TTC549 (cell line): ENCODE results near the gene PRXL2A.

Experiments
- FAIRE-seq: peaks from 2 replicates; lab custom pipeline; 2012; peaks lifted over from hg19 to GRCh38; lab: Jason Lieb, UNC

PRXL2A gene

DNA sequence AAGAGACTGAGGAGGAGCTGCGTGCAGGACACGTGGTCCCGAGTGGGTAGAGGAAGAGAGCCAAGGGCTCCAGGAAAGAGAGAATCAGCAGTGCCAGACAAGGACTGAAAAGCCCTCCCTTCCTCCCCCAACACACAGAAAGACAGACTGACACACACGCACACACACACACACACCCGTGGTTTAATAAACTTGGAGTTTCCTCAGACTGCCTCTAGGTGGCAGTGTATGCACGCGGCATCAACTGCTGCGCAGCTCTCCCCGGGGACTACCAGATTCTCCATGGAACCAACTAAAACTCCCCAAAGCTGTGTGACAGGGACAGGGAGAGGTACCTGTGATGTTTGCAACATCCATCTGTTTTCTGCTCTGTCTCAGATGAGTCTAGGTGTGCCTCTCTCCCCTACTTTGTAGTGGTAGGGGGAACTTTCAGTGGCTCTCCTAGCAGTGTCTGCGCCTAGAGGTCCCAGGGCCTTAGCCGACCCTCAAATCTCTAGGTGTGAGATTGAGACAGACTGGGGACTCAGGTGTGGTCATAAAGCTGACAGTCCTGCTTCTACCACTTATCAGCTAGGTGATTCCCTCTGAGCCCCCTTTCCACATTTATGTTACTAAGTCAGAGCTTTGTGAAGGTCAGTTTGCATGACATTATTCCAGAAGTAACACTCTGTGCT, 36.4 kb downstream of the PRXL2A start:
- FAIRE-seq: no peak

DNA sequence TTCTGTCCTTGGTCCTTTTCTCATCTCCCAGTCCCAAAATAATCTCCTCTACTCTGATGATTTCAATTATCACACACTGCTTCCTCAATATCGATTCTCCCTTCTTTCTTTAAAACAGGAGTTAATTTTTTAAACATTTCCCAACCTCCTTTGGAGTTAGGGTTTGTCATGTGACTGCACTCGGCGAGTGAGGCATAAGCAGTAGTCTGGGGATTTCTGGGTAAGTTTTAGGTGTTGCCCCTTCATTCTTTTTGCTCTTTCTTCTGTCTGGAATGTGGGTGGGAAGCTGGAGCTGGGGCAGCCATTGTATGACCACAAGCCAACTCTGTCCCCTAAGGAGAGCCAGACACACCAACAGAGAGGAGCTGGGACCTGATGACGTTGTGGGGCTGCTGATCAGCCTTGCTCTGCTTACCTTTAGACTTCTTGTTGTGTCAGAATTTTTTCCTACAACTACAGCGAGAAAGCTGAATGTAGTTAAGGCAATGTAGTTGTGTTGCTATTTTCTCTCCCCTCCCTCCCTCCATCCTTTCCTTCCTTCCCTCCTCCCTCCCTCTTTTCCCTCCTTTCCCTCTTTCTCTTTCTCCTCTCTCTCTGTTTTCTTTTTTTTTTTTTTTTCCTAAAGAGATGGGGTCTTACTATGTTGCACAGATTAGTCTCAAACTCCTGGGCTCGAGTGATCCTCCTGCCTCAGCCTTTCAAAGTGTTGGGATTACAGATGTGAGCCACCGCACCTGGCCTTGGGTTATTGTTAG, 39.3 kb downstream of the PRXL2A start:
- FAIRE-seq: no peak

DNA sequence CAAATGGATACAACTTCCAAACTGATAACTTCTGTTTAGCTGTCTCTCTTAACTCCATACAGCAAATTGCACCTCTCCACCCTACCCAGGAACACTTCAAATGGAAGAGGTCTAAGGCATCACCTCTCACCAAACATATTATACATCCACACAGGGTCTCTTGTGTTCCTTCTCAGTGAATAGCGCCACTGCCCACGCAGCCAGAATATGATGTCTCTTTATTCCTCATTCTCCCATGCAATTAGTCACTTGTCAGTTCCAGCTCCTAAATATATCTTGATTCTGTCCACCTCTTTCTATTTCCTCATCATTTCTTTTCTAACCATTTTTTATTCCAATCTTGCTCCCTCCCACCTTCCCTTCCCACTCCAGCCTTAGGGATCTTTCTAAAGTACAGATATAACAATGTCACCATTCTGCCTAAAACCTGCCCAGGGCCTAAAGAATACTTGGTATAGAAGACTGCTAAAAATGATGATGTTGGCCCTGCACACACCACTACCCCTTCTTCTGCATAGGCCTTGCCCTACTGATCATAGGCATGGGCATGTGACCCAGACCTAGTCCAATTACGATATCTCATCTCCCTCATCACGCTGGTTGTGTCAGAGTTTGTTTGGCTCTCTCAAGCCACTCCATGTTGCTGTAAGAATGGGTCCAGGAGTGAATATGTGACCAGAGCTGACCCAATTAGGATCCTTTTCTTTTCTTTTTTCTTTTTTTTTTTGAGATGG, 40.0 kb downstream of the PRXL2A start:
- FAIRE-seq: no peak

DNA sequence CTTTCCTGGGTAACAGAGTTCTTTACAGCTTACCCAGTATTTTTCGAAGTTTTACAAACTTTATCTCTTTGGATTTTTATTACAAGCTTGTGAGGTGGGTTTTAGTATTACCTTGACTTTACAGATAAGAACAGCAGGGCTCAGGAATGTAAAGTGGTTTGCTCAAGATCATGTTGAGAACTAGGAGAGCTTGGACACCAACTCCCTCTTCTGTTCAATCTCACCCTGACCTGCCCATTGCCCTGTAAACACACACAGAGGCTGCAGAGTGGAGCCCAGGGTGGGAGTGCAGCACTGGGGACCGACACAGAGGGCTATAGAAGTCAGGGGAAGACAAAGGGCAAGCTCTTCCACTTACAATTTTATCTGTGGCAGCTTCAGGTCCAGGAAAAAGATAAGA, 41.2 kb downstream of the PRXL2A start:
- FAIRE-seq: no peak

DNA sequence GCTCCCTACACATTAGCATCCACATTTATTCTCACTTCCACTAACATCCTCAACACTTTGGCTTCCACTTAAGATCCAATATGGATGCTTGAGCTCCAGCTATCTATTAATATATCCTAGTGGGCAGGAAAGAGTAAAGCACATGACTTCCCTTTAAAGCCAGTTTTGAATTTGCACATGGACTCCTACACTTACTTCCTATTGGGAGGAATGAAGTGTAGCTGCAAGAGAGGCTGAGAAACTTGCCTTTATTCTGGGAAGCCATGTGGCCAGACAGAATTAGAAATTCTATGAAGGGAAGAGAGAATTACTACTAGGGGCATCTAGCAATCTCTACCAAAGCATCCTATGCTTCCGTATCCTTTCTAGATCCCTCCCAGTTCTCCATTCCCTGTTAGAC, 42.8 kb downstream of the PRXL2A start:
- no peak for FAIRE-seq

DNA sequence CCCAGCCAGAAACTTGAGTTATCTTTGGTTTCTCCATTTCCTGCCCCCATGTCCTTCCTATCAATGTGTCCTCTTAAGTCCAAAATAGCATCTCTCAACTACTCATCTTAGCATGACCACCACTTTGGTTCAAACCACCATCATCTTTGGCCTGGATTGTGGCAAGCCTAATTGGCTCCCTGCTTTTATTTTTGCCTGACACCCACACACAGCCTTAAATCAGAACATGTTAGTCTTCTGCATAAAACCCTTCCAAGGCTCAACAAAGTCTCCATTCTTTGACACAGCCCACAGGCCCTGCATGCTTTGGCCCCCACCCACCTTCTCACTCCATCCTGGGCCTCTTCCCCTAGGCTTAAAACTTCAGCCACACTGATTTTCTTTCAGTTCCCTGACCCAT, 43.7 kb downstream of the PRXL2A start:
- no peak for FAIRE-seq

DNA sequence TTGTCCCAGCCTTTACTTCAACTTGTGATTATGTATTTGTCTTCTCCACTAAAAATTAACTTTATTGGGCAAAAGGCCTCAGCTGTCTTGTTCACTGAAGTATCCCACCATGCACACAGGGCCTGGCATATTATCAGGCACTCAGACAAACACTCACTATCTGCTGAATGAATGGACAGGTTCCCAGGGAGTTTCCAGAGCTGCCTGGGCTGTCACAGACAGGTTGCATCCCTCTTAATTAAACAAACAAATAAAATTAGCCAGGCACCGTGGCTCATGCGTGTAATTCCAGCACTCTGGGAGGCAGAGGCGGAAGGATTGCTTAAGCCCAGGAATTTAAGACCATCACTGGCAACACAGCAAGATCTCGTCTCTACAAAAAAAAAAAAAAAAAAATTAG, 44.3 kb downstream of the PRXL2A start:
- FAIRE-seq: no peak

DNA sequence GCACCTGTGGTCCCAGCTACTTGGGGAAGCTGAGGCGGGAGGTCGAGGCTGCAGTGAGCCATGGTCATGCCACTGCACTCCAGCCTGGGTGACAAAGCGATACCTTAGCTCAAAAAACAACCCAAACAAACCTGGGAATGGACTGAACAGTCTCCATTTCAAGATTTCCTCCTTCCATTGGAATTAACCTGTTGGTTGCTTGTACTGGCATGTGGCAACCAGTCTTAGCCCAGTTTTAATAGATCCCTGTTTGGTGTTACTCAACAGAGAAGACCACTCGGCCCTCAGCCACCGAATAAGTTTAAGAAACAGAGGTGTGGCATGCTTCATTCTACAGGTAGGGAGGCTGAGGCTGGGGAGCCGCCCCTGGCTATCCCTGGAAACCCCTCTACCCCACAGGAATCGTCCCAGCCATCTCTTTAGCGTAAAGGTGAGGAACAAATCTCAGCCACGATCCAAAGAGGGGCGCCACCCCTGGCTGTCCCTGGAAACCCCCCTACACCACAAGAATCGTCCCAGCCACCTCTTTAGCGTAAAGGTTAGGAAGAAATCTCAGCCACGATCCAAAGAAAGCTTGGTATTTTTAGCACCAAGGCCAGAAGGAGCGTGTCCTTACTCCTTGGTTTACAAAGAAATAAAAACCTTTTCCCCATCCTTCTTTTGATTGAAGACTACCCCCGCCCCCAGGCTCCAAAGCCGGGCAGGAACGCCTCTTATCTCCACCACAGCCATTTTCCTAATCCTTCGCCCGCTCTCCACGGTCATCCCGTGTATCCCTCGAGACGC, 44.9 kb downstream of the PRXL2A start:
- no peak for FAIRE-seq

DNA sequence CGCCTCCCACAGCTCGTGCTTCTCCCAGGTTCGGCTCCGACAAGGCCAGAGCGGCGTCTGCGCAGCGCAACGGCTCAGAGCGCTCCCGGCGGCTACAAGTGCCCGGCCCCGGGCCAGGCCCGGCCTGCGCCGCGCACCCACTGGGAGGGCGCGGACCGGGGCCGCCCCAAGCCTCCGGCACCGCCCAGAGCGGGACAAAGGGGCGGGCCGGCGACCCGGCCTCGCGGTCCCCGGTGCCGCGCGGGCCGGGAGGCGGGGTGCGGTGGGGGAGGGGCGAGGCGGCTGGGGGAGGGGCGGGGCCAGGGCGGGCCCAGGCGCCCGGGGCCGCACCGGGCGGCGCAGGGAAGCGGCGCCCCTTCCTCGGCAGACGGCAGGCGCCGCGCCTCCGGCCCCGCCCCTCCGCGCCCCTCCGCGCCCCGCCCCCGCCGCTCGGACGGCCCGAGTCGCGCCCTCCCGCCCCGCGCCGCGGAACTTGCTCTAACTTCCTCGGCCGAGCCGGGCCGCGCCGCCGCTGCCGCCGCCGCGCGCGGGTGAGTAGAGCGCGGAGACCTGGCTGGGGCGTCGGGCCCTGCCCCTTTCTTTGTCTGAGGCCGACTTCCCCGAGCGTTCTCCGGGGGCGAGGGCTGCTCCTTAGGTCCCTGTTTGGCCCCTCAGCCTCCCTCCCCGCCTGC, 45.6 kb downstream of the PRXL2A start, which contains the start of gene TSPAN14:
Gene TSPAN14 (plus strand): TSS at position 469 of the 671 bp plus-strand sequence. CDS start 34,924 bp downstream, outside the sequence.
- FAIRE-seq: no peak

DNA sequence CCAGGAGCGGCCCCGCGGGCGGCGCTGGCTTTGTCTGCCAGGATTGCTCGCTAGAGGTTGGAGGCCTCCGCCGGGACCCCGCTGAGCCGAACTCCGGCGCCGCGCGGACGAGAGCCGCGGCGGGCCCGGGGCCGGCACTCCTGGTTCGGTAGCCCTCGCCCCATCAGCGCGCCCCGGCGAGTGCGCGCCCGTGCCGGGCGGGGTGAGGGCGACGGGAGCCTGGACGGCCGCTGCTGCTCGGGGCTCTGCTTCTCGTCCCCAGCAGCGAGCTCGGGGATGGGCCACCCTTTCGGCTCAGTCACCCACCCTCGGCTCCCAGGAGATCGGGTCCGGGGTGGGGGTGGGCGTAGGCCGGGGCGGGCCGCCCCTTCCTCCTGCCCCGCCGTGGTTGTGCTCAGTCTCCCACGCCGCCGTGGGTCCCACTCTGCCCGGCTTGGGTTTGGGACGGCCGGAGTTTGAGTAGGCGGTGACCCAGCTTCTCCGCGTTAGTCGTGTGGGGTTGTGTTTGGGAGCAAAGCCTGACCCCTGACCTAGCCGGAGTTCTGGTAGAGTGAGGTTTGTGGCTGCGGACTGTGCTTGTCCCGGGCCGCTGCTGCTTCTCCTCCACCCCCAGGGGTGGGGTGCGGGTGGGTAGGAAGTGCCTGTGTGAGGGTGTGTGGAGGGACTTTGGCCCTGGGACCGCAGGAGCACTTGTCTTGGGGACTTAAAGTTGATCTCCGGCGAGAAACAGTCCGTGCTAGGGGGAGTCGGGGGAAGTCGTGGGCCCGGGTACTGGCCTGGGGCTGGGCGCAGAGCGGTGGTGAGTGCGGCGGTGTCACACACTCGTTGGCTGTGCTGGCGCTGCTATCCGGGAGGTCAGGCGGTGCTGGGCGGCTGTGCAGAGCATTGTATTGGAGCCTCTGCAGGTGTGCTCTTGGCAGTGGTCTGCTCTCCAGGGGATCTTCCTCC, 46.4 kb downstream of the PRXL2A start:
- FAIRE-seq: no peak

DNA sequence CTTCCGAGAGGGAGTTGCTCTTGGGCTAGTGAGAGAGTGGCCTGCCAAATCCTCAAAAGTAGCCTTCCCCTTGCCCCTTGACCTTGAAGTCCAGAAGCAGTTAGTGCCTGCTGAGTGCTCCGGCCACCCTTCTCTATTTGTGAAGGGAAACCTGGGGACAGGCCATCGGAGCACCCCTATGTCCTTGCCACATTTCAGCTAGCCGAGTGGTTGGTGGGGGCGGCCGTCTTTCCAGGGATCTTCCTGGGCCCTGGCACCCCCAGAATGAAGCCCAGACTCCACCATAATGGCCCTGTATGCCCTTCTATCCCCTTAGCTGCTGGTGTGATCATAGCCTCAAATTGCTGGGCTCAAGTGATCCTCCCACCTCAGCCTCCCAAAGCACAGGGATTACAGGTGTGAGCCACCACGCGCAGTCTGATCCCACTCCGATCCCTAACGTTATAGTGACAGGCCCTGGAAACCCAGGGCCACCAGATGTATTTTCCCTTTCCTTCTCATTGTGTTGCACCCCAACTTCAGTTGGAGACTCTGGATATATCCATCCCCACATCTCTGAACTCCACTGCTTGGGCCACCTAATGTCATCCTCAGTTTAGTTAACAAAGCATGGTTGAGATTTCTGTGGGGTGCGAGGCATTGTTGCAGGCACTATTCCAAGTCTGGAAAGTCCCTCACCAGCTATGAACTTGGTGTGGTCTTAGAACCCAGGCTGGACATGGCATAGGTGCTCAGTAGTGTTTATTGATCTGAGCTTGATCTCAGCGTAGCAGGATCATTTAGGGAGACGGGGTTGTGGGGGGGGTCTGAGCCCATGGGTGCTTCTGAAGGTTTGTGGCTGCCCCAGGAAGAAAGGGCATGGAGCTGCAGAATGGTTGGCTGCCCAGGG, 47.4 kb downstream of the PRXL2A start:
- FAIRE-seq: no peak

DNA sequence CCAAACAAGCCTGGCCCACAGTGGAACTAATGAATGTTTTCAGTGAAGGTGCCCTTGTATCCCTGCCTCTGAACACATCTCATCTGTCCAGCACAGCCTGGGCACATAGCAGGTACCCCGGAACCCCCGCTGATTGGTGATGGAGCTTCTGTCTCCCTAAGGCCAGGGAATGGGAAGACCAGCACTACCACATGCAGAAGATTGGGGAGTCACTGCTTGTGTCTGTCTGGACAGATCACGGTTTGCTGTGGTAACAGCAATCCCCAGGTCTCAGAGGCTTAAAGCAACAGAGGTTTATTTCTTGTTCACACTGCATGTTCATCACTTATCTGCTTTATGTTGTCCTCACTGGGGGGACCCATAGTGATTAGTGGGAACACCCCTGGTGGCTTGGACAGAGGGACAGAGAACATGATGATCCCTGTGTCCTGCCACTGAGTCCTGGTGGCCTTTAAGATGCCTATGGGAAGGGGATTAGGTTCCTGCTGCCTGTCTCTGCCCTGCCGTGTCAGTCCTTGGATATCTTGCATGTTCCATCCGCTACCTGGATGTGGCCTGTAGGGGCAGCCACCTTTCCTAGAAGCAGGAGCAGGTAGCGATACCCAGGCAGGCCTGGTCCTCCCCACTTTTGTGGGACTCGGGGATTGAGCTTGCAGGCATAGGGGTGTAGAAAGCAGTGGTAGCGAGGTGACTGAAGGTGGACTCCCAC, 49.4 kb downstream of the PRXL2A start:
- no peak for FAIRE-seq

DNA sequence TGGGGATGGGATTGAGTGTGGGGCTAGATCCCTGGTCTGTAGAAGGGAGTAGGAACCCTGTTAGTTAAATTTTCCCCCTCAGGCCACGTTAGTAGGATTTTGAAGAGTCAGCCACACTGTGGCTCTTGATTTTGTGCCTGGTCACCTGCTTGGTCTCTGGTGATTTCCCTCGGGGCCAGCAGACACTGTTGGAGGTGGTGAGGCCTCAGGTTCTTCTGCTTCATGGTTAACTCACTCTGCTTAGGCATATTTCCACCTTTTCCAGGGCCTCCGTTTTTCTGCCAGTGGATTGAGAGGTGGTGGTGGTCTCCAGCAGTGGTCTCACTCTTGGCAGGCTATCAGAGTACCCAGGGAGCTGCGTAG, 49.9 kb downstream of the PRXL2A start:
- FAIRE-seq: no peak

DNA sequence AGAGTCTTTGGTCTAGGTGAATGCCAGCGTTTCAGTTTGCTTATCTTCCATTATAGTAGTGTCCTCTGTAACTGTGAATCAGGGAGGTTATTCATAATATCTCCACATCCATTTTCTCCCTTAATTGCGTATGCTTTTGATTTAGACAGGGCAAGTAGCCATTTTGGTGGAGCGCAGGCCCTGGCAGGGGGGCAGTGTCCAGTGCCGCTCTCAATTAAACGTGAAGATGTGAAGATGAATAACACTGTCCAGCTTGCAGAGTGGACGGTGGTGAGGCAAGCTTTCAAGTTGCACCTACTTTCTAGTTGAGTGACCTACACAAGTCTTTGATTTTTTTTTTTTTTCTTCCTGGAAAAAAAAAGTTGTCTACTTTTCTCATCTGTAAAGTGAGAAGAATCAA, 50.3 kb downstream of the PRXL2A start:
- no peak for FAIRE-seq

DNA sequence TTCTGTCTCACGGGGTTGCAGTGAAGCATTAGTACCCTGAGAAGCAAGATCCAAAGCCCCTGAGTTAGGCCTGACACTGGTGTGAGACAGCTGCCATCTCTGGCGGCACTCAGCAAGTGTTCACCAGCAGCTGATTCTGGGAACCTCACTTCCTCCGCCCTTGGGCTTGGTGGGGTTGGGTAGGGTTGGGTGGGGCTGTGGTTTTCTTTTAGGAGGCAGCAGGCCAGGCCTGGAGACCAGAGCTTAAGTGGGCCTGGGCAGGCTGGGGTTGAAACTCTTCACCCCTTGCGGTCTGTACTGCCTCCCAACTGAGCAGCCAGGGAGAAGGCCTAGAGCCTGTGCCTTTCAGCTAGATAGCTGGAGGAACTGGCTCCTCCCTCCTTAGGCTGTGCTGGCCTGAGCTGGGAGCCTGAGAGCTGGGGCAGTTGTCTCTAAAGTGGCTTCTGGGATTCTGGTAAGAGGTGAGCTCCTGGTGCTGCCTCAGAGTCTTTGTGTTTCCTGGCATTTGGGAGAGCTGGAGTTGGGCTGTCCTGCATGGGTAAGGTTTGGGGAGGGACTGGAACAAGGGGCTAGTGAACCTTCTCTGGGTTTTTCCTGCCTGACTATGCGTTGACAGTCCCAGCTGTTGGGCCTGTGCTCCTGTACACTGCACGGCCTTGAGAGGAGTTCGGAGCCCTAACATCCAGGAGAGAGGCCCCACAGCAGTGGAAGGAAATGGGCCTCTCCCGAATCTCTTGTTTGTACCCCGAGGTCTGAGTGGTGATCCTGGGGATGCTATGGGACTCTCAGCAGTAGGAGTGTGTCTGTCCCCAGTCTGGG, 50.9 kb downstream of the PRXL2A start:
- no peak for FAIRE-seq

DNA sequence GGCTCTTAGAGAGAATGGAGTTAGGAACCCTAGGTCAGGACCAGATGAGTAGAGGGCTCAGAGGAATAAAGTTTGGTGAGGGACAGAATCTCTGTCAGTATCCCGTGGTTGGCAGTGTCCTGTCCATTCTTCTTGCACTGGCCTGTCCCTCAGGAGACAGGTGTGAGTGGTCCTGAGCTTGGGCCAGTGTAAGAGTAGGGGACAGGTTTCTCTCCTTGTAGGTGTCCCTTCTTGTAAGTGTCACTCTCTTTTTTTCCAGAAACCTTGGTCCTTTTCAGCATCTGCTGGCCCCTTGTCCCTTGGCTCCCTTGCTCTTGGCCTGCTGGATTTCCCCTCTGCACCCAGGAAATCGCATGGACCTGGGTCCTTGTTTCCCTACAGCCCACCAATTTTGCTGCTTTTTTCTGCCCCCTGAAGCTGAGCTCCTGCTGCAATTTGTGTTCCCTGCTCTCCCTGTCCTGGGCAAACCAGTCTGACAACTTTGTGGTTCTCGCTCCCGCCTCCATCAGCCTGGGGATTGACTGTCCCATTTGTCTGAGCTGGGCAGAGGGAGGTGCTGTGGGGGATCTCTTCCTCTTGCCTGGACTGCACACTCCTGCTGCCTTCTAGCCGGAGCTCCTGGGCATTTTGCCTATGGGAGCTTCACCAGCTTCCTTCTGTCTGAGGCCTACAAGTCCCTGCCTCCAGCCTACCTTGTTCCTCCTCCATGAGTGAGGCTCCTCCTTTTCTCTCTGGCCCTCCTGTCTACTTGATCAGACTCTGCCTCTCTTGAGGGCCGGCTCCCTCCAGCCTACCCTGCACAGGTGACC, 52.3 kb downstream of the PRXL2A start:
- FAIRE-seq: no peak
